HG03457 (cell line): Measurements from ENCODE around the gene FARP1.

ENCODE experiments used
- ATAC-seq: cut with Tn5 transposase; IDR thresholded peaks from one replicate; pipeline ENCODE4 v1.9.1; 2021; ENCODE audit warnings: moderate number of reproducible peaks; ENCODE audit not compliant: unreplicated experiment

FARP1 gene

DNA sequence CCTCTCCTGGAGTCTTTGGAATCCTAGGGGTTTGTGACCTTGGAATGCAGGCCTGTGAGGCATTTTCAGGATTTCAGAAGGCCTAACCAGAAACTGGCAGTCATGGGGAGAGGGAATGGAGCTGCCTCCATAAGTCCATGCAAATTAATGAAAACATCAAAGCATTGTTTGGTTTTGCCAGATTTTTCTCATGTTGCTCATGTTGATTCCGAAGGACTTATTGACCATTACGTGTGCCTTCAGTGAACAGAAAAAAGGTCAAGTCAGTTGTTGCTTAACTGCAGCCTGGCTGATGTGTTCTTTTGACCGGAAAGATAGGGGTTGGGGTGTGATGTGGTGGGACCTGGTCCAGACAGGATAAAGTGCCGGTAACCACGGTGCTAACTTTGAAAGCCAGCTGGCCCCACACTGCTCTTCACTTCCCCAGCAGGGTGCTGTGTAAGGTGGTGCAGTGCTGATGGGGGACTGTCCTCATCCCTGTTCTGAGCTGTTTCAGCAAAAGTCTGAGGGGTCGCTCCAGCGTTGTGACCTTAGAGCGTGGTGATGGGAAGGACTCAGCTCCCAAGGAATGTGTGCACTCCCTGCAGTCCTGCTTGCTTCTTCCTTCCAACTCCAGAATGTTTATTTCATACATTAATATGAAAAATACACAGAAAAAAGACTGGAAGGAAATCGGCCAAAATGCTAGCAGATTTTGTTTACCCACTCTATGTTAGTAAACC, 30.7 kb downstream of the FARP1 start:
- no peak for ATAC-seq

DNA sequence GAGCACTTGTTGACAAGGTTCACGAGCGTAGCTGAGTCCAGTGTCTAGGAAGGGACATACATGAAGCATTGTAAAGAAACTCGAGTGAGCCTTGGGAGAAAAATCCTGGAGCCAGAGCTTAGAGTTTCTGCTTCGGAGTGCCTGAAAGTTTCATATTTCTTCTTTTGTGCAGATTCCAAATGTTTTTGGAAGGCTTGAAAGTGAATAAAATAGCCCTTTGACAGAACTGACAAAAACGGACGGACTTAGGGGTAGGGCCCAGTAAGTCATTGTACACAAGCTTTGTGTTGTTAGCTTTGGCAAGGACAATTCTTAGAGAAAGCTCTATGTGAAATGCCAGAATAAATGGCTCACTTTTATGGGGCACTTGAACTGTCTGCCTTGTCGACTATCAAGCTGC, 31.4 kb downstream of the FARP1 start:
- ATAC-seq = no peak

DNA sequence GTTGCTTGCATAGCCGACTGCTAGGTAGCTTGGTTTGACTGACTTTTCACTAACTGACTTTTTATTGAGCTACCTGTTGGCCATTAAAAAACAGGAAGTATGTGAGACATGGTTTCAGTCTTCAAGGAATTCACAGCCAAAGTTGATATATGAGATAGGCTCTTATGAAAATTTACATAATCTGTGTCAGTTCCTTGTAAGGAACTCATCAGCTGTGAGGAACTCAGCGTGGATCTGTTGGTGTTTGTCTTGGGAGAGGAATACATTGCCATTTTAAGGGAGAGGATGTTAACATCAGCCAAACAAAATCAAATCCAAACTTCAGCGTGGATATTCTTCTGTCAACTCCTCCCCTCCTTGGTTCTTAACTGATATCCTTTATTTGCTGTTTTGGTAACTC, 32.1 kb downstream of the FARP1 start:
- ATAC-seq = no peak

DNA sequence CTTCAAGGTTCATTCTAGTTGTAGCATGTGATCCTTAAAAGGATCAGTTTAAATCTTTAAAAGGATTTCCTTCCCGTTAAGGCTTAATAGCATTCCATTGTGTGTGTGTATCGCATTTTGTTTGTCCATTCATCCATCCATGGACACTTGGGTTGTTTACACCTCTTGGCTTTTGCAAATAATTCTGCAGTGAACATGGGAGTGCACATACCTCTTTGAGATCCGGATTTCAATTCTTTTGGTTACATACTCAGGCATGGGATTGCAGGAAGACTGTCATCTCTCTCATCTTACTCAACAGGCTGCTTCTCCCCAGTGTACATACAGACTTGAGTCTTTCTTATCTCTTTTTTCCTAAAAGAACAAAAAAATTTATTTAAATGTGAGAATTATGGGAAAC, 32.9 kb downstream of the FARP1 start:
- ATAC-seq = no peak

DNA sequence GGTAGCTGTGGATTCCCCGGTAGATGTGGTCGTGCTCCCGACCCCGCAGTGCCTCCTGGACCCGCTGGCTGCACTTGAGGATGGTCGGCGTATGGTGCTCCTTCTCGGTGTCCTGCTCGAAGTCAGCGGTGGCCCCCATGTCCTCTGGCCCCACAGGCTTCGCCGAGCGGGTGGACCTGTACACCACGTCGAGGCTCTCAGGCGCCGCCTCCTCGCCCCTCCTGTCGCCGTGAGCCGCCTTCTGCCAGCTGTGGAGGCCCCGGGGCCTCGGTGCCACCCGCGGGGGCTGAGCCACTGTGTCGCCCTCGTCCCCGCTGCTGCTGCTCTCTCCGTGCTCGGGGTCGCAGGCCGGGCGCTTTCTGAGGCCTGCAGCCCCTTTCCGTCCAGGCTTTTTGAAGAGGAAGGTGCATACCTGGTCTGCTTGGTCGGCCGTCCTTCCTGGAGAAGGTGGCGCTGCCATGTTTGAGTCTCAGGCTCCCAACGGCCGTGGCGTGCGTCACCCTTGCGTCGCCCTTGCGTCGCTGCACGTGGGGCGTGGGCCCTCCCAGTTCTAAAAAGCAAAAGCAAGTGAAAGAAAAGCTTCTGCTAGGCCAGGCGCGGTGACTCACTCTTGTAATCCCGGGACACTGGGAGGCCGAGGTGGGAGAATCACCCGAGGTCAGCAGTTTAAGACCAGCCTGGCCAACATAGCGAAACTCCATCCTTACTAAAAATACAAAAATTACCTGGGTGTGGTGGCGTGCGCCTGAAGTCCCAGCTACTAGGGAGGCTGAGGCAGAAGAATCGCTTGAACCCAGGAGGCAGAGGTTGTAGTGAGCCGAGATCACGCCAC, 34.1 kb downstream of the FARP1 start, which contains the start of gene RNF113B:
RNF113B (minus strand) TSS at position 493 of the 832 bp plus-strand sequence; CDS start at position 460, 33 bp downstream.
- ATAC-seq = no peak

DNA sequence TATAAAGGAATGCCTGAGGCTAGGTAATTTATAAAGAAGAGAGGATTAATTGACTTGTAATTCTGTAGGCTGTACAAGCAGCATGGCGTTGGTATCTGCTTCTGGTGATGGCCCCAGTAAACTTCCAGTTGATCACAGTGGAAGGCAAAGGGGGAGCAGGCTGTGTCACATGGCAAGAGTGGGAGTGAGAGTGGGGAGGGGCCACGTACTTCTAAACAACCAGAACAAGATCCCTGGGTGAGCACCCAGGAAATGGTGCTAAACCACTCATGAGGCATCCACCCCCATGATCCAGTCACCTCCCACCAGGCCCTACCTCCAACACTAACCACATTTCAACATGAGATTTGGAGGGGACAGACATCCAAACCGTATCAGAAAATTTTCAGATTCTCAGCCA, 37.2 kb downstream of the FARP1 start:
- no peak for ATAC-seq

DNA sequence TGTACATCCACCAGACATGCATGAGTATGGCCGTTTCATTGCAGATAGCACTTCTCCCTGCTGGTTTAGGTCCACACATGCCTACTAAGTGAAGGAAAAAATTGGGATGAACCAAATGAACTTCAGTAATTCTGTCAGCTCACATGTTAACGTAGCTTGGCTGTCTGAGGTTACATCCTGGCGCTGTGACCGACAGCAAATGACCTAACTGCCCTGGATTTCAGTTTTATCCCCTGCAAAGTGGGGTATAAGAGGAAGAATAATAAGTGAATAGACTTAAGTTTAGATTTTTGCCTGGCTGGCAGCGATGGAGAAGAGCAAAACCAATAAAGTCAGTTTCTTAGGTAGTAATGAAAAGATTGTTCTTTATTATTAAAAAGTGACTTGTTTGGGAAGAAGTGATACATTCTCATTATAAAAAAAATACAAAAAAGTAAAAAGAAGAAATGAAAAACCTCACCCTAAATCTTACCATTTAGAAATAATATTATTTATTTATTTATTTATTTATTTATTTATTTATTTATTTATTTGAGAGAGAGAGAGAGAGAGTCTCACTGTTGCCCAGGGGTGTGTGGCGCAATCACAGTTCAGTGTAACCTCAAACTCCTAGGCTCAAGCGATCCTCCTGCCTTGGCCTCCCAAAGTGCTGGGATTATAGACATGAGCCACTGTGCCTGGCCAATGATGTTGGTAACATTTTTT, 38.4 kb downstream of the FARP1 start:
- no peak for ATAC-seq

DNA sequence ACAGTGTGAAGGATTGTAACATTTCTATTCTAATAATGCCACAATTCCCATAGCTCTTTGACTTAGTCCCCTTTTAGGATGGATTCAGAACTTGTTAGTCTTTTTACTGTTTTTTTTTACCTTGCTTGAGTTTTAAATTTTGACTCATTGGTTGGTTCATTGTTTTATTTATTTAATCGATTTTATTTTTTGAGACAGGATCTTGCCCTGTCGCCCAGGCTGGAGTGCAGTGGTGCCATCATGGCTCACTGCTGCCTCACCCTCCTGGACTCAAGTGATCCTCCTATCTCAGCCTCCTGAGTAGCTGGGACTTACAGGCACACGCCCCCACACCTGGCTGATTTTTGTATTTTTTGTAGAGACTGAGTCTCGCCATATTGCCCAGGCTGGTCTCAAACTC, 39.3 kb downstream of the FARP1 start:
- no peak for ATAC-seq

DNA sequence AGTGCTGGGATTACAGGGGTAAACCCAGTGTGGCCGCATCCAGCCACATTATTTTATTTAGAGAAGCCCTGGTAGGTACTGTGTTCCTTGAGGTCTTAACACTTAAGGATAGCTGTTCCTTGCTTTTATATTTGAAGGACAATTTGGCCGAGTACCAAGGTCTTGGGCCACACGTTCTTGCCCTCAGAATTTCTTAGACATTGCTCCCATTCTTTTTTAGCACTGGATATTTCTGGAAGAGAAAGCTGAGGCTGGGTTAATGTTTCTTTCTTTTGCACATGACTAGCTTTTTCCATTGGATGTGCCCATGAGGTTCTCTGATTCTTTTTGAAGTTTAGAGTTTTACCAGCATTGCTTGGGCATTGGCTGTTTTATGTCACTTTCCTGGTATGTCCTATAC, 39.7 kb downstream of the FARP1 start:
- ATAC-seq = no peak

DNA sequence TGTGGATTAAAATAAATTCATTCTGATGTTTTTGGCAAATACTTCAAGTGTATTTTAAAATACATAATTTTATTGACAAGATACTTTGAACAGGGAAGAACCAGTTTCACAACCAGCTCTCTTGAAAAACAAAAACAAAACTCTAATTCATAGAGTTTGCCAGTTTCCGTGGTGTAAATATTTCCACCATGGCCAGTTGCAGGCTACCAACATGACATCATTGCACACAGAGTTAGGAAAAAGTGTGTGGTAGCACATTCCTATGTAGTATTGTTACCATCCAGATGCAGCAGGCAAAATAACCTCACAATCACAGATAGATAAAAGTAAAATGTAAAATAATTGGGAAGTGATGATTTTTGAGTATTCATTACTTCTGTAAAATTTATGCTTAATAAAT, 41.9 kb downstream of the FARP1 start:
- ATAC-seq = no peak

DNA sequence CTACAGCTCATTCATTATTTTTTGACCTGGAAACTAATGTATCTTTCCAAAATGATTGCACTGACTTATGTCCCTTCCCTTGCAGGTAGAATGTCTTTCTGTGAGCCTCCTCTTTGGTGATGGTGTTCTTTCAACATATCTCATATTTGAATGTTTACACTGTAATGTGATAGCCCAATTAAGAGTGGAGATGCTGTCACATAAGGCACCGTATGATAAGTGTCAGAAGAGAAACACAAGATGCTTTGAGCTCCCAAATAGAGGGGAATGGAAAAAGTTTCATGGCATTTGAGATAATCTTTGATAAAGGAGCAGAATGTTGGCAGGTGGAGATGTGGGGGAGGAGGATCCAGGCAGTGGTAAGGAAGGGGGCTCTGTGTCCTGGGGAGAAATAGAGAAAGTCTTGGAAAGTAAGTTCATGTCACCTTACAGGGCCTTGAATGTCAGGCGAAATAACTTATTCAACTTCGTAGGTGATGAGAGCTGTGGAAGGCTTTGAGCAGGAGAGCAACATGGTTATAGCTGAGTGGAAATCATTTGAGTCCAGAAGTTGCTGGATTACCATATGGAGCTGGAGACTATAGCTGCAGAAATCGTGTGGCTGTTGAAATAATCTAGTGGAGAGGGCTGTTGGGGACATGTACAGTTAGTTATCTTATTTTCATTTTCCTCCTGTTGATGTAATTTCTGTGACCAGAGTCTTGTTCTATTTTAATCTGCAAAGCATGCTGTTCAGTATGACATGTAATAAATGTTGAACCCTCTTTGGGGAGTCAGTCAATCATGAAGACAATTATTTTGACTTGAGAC, 44.5 kb downstream of the FARP1 start:
- no peak for ATAC-seq

DNA sequence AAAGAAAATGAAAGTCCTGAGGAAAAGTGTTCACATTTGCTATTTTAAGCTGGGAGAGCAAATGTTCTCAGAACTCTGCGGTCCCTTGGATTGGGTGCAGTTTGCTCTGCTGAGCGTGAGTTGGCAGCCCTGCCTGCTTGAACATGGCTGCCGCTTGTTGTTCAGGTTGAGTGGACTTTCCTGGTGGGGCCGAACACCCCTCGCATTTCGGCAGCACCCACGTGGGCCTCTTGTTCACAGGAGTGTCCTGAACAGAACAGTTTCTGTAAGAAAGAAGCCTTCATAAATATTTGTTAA, 45.0 kb downstream of the FARP1 start:
- no peak for ATAC-seq

DNA sequence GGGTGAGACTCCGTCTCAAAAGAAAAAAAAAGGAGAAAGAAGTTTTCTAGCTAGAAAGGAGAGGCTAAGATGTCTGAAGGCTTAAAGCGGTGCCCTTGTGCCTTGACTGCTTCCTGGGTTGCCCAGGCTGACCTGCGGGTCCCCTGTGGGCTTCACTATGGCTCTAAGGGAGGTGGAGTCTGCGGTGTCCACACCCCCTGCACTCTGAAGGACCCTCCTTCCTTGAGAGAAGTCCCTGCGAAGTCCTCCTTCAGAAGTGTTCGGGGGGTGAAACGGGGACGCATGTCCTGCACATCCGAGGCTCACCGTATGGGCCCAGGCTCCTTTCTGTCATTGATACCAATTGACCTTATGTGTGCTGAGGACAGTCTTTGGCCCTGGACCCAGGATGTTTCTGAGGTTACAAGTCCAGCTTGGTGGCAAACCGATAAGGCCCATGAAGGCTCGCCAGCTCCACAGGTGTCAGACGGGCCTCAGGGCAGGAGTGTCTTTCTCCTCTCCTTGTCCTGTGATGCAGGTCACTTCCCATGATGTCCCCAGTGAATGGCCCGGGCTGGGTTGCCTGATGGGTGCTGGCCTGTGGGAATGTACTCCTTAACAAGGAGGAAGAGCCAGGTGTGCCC, 45.8 kb downstream of the FARP1 start:
- no peak for ATAC-seq

DNA sequence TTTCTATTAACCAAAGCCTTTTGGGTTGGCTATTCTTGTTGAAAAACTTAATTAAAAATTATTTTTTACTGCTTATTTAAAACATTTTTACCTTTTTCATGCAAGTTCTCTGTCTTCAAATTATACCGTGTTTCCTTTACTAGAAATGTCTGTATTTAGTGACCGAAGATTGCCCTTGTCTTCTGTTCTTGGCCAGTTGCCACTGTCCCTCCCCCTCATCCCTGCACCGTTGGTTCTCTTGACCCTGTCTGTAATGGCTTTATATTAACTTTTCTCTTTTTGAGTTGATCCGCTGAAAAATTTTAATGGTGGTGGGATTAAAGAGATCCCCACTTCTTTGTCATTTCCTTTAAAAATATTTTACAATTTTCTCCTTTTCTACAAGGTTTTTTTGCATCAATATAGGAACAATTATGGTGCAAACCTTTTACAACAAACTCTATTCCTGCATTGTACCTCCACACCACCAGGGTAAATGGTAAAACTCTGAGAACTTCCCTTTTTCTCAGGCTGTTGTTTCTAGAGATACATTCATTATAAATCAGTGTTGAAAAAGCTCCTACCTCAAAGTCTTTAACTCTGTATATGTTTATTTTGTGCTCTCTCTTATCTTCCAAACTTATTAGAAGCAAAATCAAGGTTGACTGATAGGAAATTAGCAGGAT, 47.1 kb downstream of the FARP1 start:
- no peak for ATAC-seq

DNA sequence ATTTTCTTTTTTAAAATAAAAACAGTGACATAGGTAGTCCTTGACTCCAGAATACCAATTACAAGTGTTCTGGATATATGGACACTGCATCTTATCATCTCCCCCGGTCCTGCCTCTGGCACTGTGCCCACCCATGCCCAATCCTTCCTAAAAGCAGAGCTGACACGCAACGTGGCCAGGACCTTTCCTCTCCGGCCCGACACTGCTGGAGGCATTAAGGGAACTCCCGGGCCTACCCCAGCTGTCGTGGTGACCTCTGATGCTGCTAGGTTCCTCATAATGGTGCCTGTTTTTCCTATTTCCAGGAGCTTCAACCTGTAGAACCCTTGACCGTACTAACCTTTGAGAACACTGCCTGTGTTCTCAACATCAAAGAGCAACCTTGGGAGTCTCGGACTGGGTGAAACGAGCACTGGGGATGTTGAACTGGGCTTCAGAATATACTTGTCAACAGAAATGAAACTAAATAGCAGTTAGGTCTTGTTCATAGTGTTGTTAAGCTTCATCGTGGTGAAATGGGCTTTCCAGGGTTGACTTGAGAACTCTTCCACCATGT, 48.1 kb downstream of the FARP1 start:
- no peak for ATAC-seq

DNA sequence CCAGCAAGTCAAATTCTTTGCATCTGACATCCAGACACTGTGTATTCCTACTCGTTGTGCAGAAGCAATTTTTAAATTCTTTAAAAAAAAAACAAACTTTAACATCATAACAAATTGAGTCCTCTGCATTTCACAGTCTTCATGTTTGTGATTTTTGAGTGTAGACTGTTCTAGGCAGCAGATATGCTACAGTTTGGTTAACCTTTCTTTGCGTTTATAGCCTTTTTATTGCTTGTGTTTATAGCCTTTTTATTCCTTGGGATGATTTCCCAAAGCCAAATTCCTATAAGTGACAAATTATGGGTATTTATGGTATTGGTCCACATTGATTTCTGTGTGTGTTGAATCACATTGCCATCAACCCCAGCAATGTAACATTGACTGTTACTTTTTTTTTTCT, 49.1 kb downstream of the FARP1 start:
- ATAC-seq = no peak

DNA sequence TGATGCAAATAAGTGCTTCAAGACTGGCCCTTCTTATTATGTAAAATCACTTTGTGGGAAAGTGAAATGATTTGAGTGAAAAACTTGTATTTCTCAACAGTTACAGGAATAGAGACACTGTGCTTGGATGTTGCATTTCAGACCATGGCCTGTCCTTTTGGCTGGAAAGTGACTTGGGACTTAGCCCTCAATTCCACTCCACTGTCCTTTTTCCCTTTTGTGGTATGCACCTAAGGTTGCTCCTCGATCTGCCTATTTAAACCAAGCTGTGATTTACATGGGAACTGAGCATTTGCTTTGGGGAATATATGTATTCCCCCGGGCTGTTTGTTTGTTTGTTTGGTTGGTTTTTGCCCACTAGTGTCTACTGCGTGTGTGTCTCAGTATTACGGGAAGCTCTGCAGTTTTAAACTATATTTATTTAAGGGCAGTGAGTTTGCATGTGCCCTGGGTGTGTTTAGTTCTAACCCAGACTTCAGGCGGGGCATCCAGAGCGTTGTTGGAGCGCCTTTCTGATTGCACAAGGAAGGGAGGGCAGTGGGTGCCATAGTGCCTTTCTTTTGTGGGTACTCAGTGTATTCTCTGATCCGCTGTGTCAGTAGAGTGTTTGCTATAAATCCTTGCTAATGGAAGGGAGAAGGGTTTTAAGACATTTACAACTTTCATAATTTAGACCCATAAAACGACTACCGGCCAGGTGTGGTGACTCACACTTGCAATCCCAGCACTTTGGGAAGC, 52.3 kb downstream of the FARP1 start:
- no peak for ATAC-seq

DNA sequence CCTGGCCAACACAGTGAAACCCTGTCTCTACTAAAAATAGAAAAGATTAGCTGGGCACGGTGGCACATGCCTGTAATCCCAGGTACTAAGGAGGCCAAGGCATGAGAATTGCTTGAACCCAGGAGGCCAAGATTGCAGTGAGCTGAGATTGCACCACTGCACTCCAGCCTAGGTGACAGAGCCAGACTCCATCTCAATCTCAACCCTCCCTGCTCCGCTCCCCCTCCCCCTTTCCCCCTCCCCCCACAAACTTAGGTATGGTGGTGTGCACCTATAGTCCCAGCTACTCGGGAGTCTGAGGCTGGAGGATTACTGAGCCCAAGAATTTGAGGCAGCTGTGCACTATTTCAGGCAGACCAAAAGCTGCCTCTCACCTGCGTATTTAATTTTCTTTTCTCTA, 55.8 kb downstream of the FARP1 start:
- ATAC-seq = no peak

DNA sequence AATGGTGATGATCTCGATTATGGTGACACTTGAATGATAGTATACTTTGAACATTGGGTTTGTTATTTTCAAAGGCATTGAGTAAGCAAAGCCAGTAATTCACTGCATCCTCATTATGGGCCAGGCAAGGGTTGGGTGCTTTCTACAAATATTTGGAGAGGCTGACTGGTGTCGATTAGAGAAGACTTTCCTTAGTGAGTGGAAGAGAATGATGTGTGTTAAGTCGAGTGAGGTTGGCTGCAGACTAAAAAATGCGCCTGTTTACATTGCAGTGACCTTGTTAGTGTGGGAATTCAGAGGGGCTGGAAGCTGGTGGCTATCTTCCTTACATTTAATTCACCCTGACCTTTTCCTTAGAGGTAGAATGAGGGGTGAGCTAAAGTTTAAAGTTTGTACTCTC, 56.6 kb downstream of the FARP1 start:
- ATAC-seq = no peak
